Stimulated activated effector memory CD8-positive, alpha-beta T cell treated with anti-CD3 and anti-CD28 coated beads, Interleukin-12 subunit alpha, Interleukin-12 subunit beta, amount 100 ng/mL, for 72 hours (primary cell): ENCODE data around the gene ZFYVE28.

Experiments used
- ATAC-seq: fragments of 150-1000 bp; cut with Tn5 transposase; 2 replicates; pipeline ENCODE4 v1.10.0; 2021
- DNase-seq, 2 donors: peaks; one replicate each; pipeline ENCODE4 v3.0.0; 2021 to 2022; ENCODE audit warnings: low spot score in 2 of 2
- H3K27ac Mint-ChIP-seq: one replicate; pipeline ENCODE4 v1.8.0; 2022; ENCODE audit warnings: mild to moderate bottlenecking, mixed read lengths
- H3K36me3 Mint-ChIP-seq: one replicate; pipeline ENCODE4 v1.8.0; 2022; ENCODE audit warnings: mild to moderate bottlenecking, mixed read lengths
- H3K4me1 Mint-ChIP-seq: one replicate; pipeline ENCODE4 v1.8.0; 2022; ENCODE audit warnings: mixed read lengths
- H3K4me3 Mint-ChIP-seq: one replicate; pipeline ENCODE4 v1.8.0; 2022; ENCODE audit warnings: mild to moderate bottlenecking, mixed read lengths
- H3K9me3 Mint-ChIP-seq: one replicate; pipeline ENCODE4 v1.8.0; 2022; ENCODE audit warnings: mixed read lengths

Gene ZFYVE28

GRCh38 chr4:2337131-2337723, 81.2 kb downstream of the ZFYVE28 start:
- Mint-ChIP-seq H3K27ac (no peak overlapping the region), H3K4me1 (peaks cover 11% of the 10 kb centered on the region), H3K36me3 (peaks cover 30% of the 10 kb centered on the region), H3K4me3 (no peak overlapping the region), H3K9me3 (no peaks in the 10 kb centered on the region)
- DNase-seq (no peak), ATAC-seq (no peak)

DNA sequence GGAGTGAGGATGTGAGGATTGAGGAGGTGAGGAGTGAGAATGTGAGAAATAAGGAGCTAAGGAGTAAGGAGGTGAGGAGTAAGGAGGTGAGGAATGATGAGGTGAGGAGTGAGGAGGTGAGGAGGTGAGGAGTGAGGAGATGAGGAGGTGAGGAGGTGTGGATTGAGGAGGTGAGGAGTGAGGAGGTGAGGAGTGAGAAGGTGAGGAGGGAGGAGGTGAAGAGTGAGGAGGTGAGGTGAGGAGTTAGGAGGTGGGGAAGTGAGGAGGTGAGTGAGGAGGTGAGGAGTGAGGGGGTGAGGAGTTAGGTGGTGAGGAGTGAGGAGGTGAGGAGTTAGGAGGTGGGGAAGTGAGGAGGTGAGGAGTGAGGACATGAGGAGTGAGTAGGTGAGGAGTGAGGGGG, 81.8 kb downstream of the ZFYVE28 start:
- Mint-ChIP-seq H3K4me1 (peaks cover 11% of the 10 kb centered on the region), H3K4me3 (no peak overlapping the region), H3K36me3 (peaks cover 30% of the 10 kb centered on the region), H3K27ac (no peak overlapping the region), H3K9me3 (no peaks in the 10 kb centered on the region)
- ATAC-seq: no peak
- peak in 1 of 2 donors; percentile 15 for DNase-seq

DNA sequence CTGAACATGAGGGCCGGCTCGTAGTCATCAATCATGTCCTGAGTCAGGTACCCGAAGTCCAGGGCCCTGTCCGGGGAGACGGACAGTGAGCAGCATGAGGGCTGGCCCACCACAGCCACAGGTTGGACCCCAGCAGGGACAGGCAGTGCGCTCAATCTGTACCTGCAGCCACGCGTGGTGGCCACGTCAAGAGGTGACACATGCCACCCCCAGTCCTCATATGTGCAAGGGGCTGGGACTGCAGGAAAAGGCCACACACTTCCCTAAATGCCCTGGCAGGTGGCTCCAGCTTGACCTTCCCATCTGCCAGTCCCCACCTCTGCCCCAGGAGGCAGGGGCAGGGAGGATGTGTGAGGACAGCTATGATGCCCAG, 82.7 kb downstream of the ZFYVE28 start:
- H3K27ac Mint-ChIP-seq: peak overlapping the region; percentile 52
- H3K4me1 Mint-ChIP-seq: peaks cover 11% of the 10 kb centered on the region
- DNase-seq (peak in 1 of 2 donors; percentile 41), ATAC-seq (no peak)
- no peaks in the 10 kb centered on the region for H3K9me3 Mint-ChIP-seq
- H3K4me3 Mint-ChIP-seq: no peak overlapping the region
- H3K36me3 Mint-ChIP-seq: peaks cover 32% of the 10 kb centered on the region

DNA sequence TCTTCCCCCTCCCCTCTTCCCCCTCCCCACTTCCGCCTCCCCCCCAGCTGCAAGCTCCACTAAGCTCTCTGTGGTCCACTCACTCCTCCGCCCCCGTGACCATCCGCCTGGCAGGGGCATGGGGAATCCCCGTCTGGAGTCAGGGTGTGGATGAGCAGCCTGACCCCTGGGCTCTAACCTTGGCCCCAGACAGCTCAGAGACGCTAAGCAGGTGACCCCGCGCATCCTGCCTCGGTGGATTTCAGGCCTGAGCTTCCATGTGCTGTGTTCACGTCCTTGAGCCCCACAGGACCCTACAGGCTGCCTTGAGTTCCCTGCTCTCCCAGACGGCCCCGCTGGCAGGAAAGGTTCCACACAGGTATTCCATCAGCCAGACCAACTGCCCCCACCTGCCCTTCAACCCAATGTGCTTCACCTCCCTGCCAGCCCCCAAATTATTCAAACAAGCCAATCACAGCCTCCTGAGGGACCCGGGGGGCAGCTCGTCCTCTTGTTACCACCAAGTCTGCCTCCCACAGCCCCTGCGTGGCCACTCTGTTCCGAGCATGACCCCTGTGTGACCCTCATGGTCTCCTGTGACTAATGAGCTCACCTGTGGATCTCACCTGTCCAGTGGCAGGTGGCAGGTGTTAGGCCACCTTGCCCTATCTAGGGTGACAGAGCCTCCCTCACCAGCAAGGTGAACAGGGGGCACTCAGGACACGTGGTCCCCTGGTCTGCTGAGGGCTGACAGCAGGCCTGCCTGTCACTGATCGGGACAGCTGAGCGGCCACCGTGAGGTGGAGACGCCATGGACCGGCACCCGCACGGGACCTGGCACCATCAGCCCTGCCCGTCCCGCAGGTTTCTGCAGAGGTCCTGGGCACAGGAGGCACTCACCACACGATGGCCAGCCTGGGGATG, 83.4 kb downstream of the ZFYVE28 start:
- peaks cover under 1% of the 10 kb centered on the region for H3K9me3 Mint-ChIP-seq
- DNase-seq (peak in 1 of 2 donors; percentile 46), ATAC-seq (no peak)
- H3K27ac Mint-ChIP-seq: peak overlapping the region; percentile 52
- peaks cover 18% of the 10 kb centered on the region for H3K4me1 Mint-ChIP-seq
- H3K36me3 Mint-ChIP-seq: peaks cover 37% of the 10 kb centered on the region
- no peak overlapping the region for H3K4me3 Mint-ChIP-seq

- Mint-ChIP-seq H3K36me3 (peaks cover 41% of the 10 kb centered on the region), H3K9me3 (peaks cover 6% of the 10 kb centered on the region), H3K27ac (no peak overlapping the region), H3K4me1 (peaks cover 19% of the 10 kb centered on the region), H3K4me3 (no peak overlapping the region)
- ATAC-seq: no peak
- peak in 1 of 2 donors; percentile 43 for DNase-seq
These were observed 84.4 kb downstream of the ZFYVE28 start for GRCh38 chr4:2333916-2334644.

DNA sequence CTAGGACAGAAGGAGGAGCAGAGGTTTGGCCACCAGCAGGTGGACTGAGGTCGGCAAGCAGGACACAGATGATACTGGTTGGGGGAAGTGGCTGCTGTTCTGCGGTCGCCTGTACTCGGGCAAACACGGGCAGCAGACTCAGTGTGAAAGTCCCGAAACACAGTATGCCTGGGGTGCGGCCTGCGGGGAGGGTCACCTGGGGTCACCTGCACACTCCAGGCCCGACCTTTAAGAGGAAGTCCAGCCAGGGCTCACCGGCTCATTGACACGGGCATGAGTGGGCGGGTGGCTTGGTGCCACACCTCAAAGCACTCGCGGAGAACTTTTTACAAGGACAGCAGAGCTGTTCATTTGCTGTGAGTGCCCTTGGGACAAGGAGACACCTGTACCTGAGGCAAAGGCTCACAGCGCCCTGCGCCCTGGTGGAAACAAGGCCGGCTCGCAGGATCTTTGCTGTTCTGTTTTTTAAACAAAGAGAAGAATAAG, 85.0 kb downstream of the ZFYVE28 start:
- Mint-ChIP-seq H3K9me3 (peaks cover 11% of the 10 kb centered on the region), H3K4me1 (peaks cover 17% of the 10 kb centered on the region), H3K36me3 (peaks cover 44% of the 10 kb centered on the region), H3K27ac (no peak overlapping the region), H3K4me3 (no peak overlapping the region)
- DNase-seq (peak in 1 of 2 donors; percentile 46), ATAC-seq (no peak)

GRCh38 chr4:2332976-2333319, 85.5 kb downstream of the ZFYVE28 start:
- peaks cover 17% of the 10 kb centered on the region for H3K4me1 Mint-ChIP-seq
- no peak overlapping the region for H3K27ac Mint-ChIP-seq
- H3K9me3 Mint-ChIP-seq: peaks cover 11% of the 10 kb centered on the region
- H3K36me3 Mint-ChIP-seq: peaks cover 40% of the 10 kb centered on the region
- no peak overlapping the region for H3K4me3 Mint-ChIP-seq
- ATAC-seq (no peak), DNase-seq (no peak)

GRCh38 chr4:2332201-2332975, 86.1 kb downstream of the ZFYVE28 start:
- peak; percentile 21 for ATAC-seq
- H3K4me3 Mint-ChIP-seq: no peak overlapping the region
- H3K9me3 Mint-ChIP-seq: peaks cover 13% of the 10 kb centered on the region
- H3K36me3 Mint-ChIP-seq: peaks cover 34% of the 10 kb centered on the region
- peak in 1 of 2 donors; percentile 42 for DNase-seq
- peaks cover 17% of the 10 kb centered on the region for H3K4me1 Mint-ChIP-seq
- H3K27ac Mint-ChIP-seq: no peak overlapping the region

GRCh38 chr4:2331519-2332200, 86.8 kb downstream of the ZFYVE28 start:
- no peak for DNase-seq
- H3K4me1 Mint-ChIP-seq: peaks cover 17% of the 10 kb centered on the region
- H3K36me3 Mint-ChIP-seq: peaks cover 28% of the 10 kb centered on the region
- peaks cover 14% of the 10 kb centered on the region for H3K9me3 Mint-ChIP-seq
- no peak overlapping the region for H3K4me3 Mint-ChIP-seq
- no peak overlapping the region for H3K27ac Mint-ChIP-seq
- ATAC-seq: no peak

DNA sequence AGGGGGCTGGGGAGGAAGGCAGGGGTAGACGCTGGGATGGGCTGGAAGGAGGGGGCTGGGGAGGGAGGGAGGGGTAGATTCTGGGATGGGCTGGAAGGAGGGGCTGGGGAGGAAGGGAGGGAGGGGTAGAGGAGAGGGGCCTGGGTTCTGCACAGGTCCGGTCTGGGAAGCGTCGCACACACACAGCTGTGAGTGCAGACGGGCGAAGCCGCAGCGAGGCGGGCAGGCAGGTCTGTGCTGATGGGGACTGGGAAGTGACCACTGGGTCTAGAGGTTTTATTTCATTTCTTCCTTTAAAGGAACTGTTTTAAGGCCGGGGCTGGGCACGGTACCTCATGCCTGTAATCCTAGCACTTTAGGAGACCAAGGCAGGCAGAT, 87.4 kb downstream of the ZFYVE28 start:
- Mint-ChIP-seq H3K4me1 (peaks cover 17% of the 10 kb centered on the region), H3K36me3 (peaks cover 22% of the 10 kb centered on the region), H3K27ac (no peak overlapping the region), H3K9me3 (peaks cover 14% of the 10 kb centered on the region), H3K4me3 (no peak overlapping the region)
- ATAC-seq (no peak), DNase-seq (no peak)

GRCh38 chr4:2330091-2331042, 88.1 kb downstream of the ZFYVE28 start:
- Mint-ChIP-seq H3K4me3 (no peak overlapping the region), H3K36me3 (peaks cover 21% of the 10 kb centered on the region), H3K9me3 (peaks cover 14% of the 10 kb centered on the region), H3K27ac (peak overlapping the region; percentile 35), H3K4me1 (peaks cover 16% of the 10 kb centered on the region)
- ATAC-seq: no peak
- DNase-seq: peak in 1 of 2 donors; percentile 33

GRCh38 chr4:2327579-2327978, 90.9 kb downstream of the ZFYVE28 start:
- H3K36me3 Mint-ChIP-seq: peaks cover 21% of the 10 kb centered on the region
- no peak overlapping the region for H3K4me3 Mint-ChIP-seq
- DNase-seq (no peak), ATAC-seq (no peak)
- peaks cover 14% of the 10 kb centered on the region for H3K9me3 Mint-ChIP-seq
- H3K27ac Mint-ChIP-seq: no peak overlapping the region
- H3K4me1 Mint-ChIP-seq: peaks cover 10% of the 10 kb centered on the region

DNA sequence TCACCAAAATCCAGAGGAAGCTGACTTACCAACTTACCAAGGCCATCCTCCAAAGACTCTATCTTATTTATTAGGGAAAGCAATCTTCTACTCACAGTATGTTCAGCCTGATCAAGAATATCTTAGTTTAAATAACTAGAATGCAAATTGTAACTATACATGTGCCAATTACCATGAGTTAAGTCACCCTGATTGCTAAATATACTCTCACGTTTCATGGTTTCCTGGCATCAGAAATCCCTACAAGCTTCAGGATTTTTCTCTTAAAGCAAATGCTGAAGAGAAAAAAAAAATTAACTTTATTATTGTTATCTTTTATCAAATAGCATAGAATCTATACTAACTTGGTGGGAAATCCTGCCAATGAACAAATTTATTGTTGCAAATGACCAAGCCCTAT, 93.6 kb downstream of the ZFYVE28 start:
- no peak overlapping the region for H3K4me3 Mint-ChIP-seq
- peaks cover 11% of the 10 kb centered on the region for H3K9me3 Mint-ChIP-seq
- DNase-seq (no peak), ATAC-seq (no peak)
- H3K36me3 Mint-ChIP-seq: peaks cover 29% of the 10 kb centered on the region
- H3K27ac Mint-ChIP-seq: no peak overlapping the region
- H3K4me1 Mint-ChIP-seq: peaks cover 17% of the 10 kb centered on the region
